Endothelial cell of umbilical vein (primary cell): ENCODE data around the gene ZBTB43.

ENCODE experiments used
- CTCF ChIP-seq, 2 donors: IDR thresholded peaks; 1 replicate in 1 of 2; 2 replicates in 1 of 2; pipeline ENCODE4 v1.5.1; 2011; ENCODE audit warnings: low read length in 2 of 2, mild to moderate bottlenecking in 2 of 2, moderate library complexity in 2 of 2, control low read depth in 1 of 2, inconsistent platforms in 1 of 2, low read depth in 1 of 2; ENCODE audit not compliant: insufficient read depth in 1 of 2; ENCODE audit errors: extremely low read depth in 1 of 2
- GATA2 ChIP-seq: IDR thresholded peaks from 2 replicates; pipeline ENCODE4 v1.7.0; 2011; ENCODE audit warnings: low read depth, mild to moderate bottlenecking, moderate library complexity, mixed read lengths, low read length; ENCODE audit not compliant: insufficient read length, insufficient read depth
- MAX ChIP-seq: IDR thresholded peaks from 2 replicates; pipeline ENCODE4 v1.6.1; 2011; ENCODE audit not compliant: insufficient read depth, insufficient read length
- POLR2A ChIP-seq: IDR thresholded peaks from 2 replicates; pipeline ENCODE4 v1.6.1; 2012; ENCODE audit warnings: low read depth, mild to moderate bottlenecking, control low read depth, low read length
- POLR2AphosphoS5 ChIP-seq: IDR thresholded peaks from 2 replicates; pipeline ENCODE4 v1.6.1; 2012; ENCODE audit warnings: low read depth, mild to moderate bottlenecking, control low read depth, low read length, moderate library complexity; ENCODE audit not compliant: insufficient read depth

GRCh38 chr9:126833710-126834345 is 29.0 kb downstream of the ZBTB43 start:
- no peak for TF ChIP-seq CTCF (IDR thresholded peaks at IDR 0.05; ENCODE audit: extremely low read depth in 1 of 2, insufficient read depth in 1 of 2, low read depth in 1 of 2, low read length in 2 of 2)
- TF ChIP-seq POLR2A, result no peak
- no peak for TF ChIP-seq GATA2
- TF ChIP-seq MAX, result no peak
- TF ChIP-seq POLR2AphosphoS5, result no peak
